Type B pancreatic cell (in vitro differentiated cells): ENCODE results near the gene DZIP1. TPM values are rescaled to one million over a fixed set of nuclear protein-coding genes. Genes with fewer than 3 reads are reported as not detected.

Experiments
- DNase-seq: peaks from one replicate; pipeline ENCODE4 v3.0.0; 2021; ENCODE audit warnings: mixed read lengths; ENCODE audit not compliant: unreplicated experiment; ENCODE audit errors: extremely low spot score
- H3K27ac Mint-ChIP-seq: 2 replicates; pipeline ENCODE4 v1.8.0; 2021; ENCODE audit warnings: mild to moderate bottlenecking, mixed read lengths
- H3K27me3 Mint-ChIP-seq: 2 replicates; pipeline ENCODE4 v1.8.0; 2021; ENCODE audit warnings: mixed read lengths
- H3K36me3 Mint-ChIP-seq: 2 replicates; pipeline ENCODE4 v1.8.0; 2021; ENCODE audit warnings: mixed read lengths
- H3K4me1 Mint-ChIP-seq: one replicate; pipeline ENCODE4 v1.8.0; 2021; ENCODE audit warnings: mixed read lengths; ENCODE audit not compliant: unreplicated experiment
- H3K4me3 Mint-ChIP-seq: 2 replicates; pipeline ENCODE4 v1.8.0; 2021; ENCODE audit warnings: mild to moderate bottlenecking, mixed read lengths
- H3K9me3 Mint-ChIP-seq: 2 replicates; pipeline ENCODE4 v1.8.0; 2021; ENCODE audit warnings: mixed read lengths
- total RNA-seq: library from RNA; stranded (reverse); gene quantifications from 2 replicates; pipeline ENCODE4 v1.2.1, GENCODE V29; 2021; ENCODE audit warnings: low replicate concordance
- TF ChIP-seq, protein P1 (sequence below): fragments of 200-600 bp; sonication (generic); conservative IDR thresholded peaks from 2 replicates; pipeline ENCODE4 v1.5.0; 2021; ENCODE audit warnings: antibody characterized with exemption, mild to moderate bottlenecking

Gene DZIP1
- total RNA-seq, 1 donor from 2014 or later = 51.3 TPM

DNA sequence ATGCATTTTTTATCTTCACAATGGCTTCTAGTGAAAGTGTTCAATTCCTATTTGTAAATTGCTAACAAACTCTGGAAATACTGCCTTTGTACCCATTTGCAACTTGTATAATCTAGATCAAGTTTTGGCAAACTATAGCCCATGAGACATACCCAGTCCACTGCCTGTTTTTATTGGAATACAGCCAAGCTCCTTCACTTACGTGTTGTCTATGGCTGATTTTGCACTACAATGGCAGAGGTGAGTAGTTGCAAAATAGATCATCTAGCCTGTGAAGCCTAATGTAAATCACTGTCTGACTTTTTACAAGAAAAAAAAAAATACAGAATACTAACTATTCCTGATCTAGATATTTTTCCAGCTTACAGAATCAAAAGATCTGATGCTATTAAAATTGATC is 37.1 kb downstream of the DZIP1 start:
- no peak for DNase-seq
- Mint-ChIP-seq H3K27me3 (no peaks in the 10 kb centered on the region), H3K9me3 (no peaks in the 10 kb centered on the region), H3K4me1 (no peaks in the 10 kb centered on the region), H3K4me3 (no peak overlapping the region), H3K27ac (no peak overlapping the region), H3K36me3 (peaks cover 17% of the 10 kb centered on the region)
- TF ChIP-seq, protein P1, sequence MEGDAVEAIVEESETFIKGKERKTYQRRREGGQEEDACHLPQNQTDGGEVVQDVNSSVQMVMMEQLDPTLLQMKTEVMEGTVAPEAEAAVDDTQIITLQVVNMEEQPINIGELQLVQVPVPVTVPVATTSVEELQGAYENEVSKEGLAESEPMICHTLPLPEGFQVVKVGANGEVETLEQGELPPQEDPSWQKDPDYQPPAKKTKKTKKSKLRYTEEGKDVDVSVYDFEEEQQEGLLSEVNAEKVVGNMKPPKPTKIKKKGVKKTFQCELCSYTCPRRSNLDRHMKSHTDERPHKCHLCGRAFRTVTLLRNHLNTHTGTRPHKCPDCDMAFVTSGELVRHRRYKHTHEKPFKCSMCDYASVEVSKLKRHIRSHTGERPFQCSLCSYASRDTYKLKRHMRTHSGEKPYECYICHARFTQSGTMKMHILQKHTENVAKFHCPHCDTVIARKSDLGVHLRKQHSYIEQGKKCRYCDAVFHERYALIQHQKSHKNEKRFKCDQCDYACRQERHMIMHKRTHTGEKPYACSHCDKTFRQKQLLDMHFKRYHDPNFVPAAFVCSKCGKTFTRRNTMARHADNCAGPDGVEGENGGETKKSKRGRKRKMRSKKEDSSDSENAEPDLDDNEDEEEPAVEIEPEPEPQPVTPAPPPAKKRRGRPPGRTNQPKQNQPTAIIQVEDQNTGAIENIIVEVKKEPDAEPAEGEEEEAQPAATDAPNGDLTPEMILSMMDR = no peak

GRCh38 chr13:95605448-95606125 is 38.9 kb downstream of the DZIP1 start:
- DNase-seq = no peak
- H3K9me3 Mint-ChIP-seq = no peaks in the 10 kb centered on the region
- no peak overlapping the region for H3K4me3 Mint-ChIP-seq
- H3K4me1 Mint-ChIP-seq = no peaks in the 10 kb centered on the region
- TF ChIP-seq, protein P1 = no peak
- H3K27ac Mint-ChIP-seq = no peak overlapping the region
- no peaks in the 10 kb centered on the region for H3K27me3 Mint-ChIP-seq
- peaks cover 20% of the 10 kb centered on the region for H3K36me3 Mint-ChIP-seq

DNA sequence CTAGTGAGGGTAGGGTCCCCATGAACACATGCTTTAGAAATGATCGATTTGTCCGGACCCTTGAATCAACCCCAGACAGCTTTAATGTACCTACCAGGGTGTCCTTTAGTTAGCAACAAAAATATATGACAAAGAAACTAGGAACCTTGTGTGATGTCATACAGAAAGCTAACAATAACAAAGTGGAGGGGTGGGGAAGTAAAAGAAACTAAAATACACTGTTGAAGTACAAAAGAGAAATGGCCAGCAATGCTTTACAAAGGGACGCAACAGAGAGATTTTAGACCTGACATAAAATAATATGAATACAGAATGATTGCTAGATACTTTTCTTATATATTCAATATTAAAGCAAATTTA is 40.0 kb downstream of the DZIP1 start:
- Mint-ChIP-seq H3K36me3 (peaks cover 20% of the 10 kb centered on the region), H3K27ac (no peak overlapping the region), H3K4me1 (no peaks in the 10 kb centered on the region), H3K9me3 (no peaks in the 10 kb centered on the region), H3K4me3 (no peak overlapping the region), H3K27me3 (no peaks in the 10 kb centered on the region)
- TF ChIP-seq, protein P1 = no peak
- DNase-seq = no peak

DNA sequence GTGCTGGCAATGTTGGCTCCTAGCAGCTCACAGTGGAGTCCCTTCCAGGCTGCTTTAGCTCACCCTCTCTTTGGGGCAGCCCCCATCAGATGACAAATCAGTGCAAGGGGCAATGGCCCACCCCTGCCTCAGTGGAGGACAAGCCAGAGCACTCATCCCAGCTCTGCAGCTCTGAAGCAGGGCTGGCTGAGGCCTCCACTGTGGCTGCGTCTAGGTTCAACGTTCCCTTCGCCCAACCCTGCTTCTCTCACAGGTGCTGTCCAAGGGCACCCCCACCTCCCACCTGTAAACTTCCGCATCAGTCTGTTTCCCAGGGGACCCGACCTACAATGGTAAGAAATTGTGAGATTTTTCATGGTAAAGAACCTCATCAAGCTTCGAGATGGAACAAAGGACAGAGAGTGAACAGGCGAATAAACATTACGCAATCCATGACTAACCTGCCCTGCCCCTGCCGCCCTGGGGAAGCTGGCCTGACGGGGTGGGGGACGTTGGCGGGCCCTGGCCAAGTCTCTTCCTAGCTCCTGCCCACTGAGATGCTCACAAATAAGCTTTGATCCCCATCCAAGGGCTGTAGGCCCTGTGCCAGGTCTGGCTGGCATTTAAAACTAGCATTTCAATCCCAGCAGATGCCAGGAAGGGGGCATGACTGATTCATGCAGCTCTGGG is 40.5 kb downstream of the DZIP1 start:
- Mint-ChIP-seq H3K27me3 (no peaks in the 10 kb centered on the region), H3K36me3 (peaks cover 24% of the 10 kb centered on the region), H3K27ac (no peak overlapping the region), H3K9me3 (no peaks in the 10 kb centered on the region), H3K4me1 (no peaks in the 10 kb centered on the region), H3K4me3 (no peak overlapping the region)
- DNase-seq = no peak
- TF ChIP-seq, protein P1 = no peak

GRCh38 chr13:95601906-95602305 is 42.6 kb downstream of the DZIP1 start:
- peaks cover 27% of the 10 kb centered on the region for H3K36me3 Mint-ChIP-seq
- TF ChIP-seq, protein P1 = no peak
- H3K27me3 Mint-ChIP-seq = no peaks in the 10 kb centered on the region
- H3K27ac Mint-ChIP-seq = no peak overlapping the region
- H3K4me3 Mint-ChIP-seq = no peak overlapping the region
- no peaks in the 10 kb centered on the region for H3K4me1 Mint-ChIP-seq
- DNase-seq = no peak
- H3K9me3 Mint-ChIP-seq = no peaks in the 10 kb centered on the region
